NB4 (cell line): ENCODE results near the gene USP12.

Experiments
- DNase-seq: peaks from one replicate; pipeline ENCODE4 v3.0.0; 2010; ENCODE audit warnings: low read depth
- H3K4me3 ChIP-seq: one replicate; pipeline ENCODE4 v1.5.1; 2011; ENCODE audit warnings: mild to moderate bottlenecking, low read depth, low read length, moderate library complexity
- CTCF ChIP-seq: IDR thresholded peaks from one replicate; pipeline ENCODE4 v1.5.1; 2012; ENCODE audit warnings: low read depth, low read length
- MAX ChIP-seq: IDR thresholded peaks from 2 replicates; pipeline ENCODE4 v1.6.1; 2011; ENCODE audit warnings: low read depth, low read length
- MYC ChIP-seq: IDR thresholded peaks from 2 replicates; pipeline ENCODE4 v1.6.1; 2011; ENCODE audit warnings: low read depth, low read length
- POLR2A ChIP-seq: IDR thresholded peaks from 2 replicates; pipeline ENCODE4 v1.6.1; 2011; ENCODE audit warnings: mild to moderate bottlenecking; ENCODE audit not compliant: insufficient read length; ENCODE audit errors: extremely low read depth

USP12 gene

DNA sequence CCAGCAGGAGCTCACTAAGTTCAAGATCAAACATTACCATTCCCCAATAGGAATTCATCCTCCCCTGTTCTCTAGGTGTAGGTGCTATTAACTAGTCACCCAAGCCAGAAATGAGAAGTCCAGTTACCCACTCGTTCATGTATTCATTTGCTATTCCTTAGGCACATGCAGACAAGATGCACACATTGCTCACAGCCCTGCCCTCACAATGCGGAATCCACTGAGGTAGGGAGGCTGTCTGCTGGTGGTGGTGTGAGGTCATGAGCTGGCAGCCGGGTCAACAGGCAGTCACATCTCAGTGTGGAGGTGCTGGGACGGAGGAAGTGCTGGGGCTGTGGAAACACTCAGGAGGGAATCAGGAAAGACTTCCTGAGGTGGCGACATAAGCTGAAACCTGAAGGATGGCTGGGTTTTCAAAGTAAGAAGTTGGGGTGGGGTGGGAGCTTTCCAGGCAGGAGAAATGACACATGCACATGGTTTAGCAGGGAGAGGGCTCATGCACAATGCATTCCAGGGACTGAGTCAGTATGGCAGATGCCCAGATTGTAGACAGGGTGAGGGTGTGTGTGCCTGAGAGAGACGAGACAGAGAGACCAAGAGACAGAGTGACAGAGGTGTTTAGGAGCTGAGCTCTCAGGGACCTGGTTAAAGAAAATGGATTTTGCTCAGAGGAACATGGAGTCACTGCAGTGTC is 117.6 kb downstream of the USP12 start:
- DNase-seq = peak; percentile 24
- no peak for TF ChIP-seq POLR2A
- peak; percentile 51; the same call in 1 of the 2 replicates for TF ChIP-seq MAX
- TF ChIP-seq CTCF = no peak
- no peak overlapping the region for H3K4me3 ChIP-seq

GRCh38 chr13:27053210-27053884 is 118.3 kb downstream of the USP12 start:
- H3K4me3 ChIP-seq = no peak overlapping the region
- DNase-seq = peak; percentile 69
- TF ChIP-seq MYC = peak; percentile 80
- TF ChIP-seq MAX = peak; percentile 94
- TF ChIP-seq CTCF = no peak
- TF ChIP-seq POLR2A = no peak

GRCh38 chr13:27052551-27053208 is 118.9 kb downstream of the USP12 start:
- no peak overlapping the region for H3K4me3 ChIP-seq
- DNase-seq = no peak

GRCh38 chr13:27047081-27047480 is 124.5 kb downstream of the USP12 start:
- TF ChIP-seq MYC (no peak), MAX (no peak), CTCF (no peak), POLR2A (no peak)
- DNase-seq = no peak
- no peak overlapping the region for H3K4me3 ChIP-seq

More at GRCh38 chr13:27052551-27053208, 118.9 kb downstream of the USP12 start:
- no peak for TF ChIP-seq MYC
- no peak for TF ChIP-seq MAX
- no peak for TF ChIP-seq POLR2A
- no peak for TF ChIP-seq CTCF

GRCh38 chr13:27044837-27045570 is 126.6 kb downstream of the USP12 start:
- H3K4me3 ChIP-seq = no peak overlapping the region
- TF ChIP-seq MYC (0 out of 2 replicates have a peak, but pooled peaks have one; percentile 60), MAX (peak; percentile 90), CTCF (no peak)
- peak; percentile 81 for DNase-seq
